NCI-H146 (cell line): ENCODE measurements around the gene PPP1R36.
"Not testable (repeated sequence)": the region's sequence is repeated elsewhere in the genome, so short reads cannot be mapped to it uniquely, and the experiment has no call there.

Source experiments
- DNase-seq: peaks from one replicate; lab custom pipeline; 2025; lab: John Stamatoyannopoulos, UW

Gene PPP1R36

DNA sequence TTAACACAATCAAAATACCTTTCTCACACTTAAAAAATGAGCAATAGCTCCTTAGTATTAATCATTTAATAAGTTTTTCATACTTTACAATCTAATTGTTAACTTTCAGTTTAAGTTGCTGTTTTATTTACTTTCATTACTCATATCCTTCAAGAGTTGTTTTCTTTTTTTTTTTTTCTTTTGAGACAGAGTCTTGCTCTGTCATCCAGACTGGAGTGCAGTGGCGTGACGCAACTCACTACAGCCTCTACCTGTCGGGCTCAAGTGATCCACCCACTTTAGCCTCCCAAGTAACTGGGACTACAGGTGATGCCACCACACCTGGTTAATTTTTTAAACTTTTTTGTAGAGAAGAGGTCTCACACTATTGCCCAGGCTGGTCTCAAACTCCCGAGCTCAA, 29.1 kb upstream of the PPP1R36 start:
- no peak for DNase-seq

DNA sequence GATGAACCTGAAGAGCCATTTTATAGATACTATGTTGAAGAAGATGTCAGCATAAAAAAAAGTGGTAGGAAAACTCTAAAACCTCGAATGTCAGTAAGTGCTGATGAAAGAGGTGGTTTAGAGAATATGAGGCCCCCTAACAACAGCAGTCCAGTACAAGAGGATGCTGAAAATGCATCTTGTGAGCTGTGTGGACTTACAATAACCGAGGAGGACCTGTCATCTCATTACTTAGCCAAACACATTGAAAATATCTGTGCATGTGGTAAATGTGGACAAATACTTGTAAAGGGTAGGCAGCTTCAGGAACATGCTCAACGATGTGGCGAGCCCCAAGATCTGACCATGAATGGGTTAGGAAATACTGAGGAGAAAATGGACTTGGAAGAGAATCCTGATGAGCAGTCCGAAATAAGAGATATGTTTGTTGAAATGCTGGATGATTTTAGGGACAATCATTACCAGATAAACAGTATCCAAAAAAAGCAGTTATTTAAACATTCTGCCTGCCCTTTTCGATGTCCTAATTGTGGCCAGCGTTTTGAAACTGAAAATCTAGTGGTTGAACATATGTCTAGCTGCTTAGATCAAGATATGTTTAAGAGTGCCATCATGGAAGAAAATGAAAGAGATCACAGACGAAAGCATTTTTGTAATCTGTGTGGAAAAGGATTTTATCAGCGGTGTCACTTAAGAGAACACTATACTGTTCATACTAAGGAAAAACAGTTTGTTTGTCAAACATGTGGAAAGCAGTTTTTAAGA, 27.0 kb upstream of the PPP1R36 start:
- no peak for DNase-seq

DNA sequence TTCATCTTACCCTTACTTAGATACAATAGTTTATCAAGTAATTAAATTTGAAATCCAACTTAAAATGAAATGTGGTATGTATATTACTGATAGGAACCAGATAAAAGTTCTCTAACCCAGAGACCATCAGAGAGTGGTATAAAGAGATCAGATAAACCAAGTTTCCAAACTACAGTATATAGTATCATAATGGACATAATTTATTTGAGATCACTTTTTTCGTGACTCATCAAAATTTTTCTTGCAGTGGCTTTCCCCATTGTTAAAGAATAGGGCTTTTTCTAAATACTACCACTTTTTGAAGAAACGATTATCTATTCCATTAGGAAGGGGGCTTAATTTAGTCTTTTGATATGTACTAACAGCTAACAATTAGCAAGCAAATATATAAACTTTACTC, 24.4 kb upstream of the PPP1R36 start:
- no peak for DNase-seq

DNA sequence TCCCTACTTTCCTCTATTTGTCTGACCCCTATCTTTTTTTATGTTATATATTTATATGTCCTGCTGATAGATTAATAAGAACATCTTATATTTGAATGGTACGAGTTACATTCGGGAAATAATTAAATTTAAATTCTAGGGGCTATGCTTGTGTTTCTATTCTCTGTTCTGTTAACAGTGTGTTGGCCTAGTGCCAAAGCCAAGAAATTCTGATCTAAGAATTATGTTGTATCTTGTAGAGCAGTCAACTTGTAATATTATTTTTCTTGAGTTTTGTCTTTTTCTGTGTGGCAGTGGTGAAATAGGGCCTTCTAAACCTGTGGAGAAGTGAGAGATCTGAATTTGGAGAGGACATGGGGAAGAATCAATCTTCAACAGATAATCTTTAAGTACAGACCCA, 18.2 kb upstream of the PPP1R36 start:
- DNase-seq = no peak

DNA sequence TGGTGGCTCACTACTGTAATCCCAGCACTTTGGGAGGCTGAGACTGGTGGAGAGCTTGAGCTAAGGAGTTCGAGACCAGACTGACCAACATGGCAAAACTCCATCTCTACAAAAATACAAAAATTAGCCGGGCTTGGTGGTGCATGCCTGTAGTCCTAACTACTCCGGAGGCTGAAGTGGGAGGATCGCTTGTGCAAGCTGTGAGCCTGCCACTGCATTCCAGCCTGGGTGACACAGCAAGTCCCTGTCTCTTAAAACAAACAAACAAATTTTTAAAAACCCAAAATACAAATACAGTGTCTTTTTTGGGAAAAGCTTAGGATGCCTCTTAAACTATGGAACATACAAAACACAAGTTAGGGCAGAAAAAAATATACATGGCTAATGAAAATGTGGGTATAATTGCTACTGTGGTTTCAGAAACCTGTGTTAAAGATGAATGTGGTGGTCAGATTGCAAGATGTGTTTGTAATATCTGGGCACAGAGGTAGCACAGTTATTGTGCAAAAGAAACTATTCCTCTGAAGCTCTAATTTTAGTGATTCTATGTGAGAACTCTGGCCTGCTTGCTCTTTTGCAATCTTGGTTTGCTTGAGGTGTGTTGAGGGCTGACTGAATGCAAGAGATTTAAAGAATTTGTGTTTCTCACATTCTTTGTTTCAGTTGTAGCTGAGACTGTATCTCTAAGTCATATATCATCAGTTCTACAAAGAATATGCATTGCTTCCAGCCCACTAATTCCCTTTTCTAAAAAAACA, 13.1 kb upstream of the PPP1R36 start:
- no peak for DNase-seq

DNA sequence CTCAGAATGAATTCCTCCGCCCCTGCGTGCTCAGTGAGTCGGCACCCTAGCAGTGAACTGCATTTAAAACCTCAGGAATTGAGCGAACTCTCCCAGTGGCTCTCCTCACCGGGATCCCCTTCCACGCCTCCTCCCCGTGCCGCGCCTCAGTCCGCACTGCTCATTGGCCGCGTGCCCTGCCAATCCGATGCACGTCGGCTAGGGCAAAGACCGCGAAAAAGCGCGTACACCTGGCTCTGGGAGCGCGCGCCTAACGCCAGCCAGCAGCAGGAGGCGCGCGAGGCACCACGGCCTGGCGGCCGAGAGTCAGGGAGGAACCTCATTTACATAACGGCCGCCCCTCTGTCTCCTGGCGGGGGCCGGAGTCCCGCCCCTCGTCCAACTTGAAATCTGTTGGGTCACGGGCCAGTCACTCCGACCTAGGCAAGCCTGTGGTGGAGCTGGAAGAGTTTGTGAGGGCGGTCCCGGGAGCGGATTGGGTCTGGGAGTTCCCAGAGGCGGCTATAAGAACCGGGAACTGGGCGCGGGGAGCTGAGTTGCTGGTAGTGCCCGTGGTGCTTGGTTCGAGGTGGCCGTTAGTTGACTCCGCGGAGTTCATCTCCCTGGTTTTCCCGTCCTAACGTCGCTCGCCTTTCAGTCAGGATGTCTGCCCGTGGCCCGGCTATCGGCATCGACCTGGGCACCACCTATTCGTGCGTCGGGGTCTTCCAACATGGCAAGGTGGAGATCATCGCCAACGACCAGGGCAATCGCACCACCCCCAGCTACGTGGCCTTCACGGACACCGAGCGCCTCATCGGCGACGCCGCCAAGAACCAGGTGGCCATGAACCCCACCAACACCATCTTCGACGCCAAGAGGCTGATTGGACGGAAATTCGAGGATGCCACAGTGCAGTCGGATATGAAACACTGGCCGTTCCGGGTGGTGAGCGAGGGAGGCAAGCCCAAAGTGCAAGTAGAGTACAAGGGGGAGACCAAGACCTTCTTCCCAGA, 9.3 kb upstream of the PPP1R36 start, which contains the start of gene HSPA2:
Gene HSPA2 (plus strand): TSS at position 534 of the 995 bp plus-strand sequence. CDS start 109 bp downstream, at position 643.
- DNase-seq = no peak

DNA sequence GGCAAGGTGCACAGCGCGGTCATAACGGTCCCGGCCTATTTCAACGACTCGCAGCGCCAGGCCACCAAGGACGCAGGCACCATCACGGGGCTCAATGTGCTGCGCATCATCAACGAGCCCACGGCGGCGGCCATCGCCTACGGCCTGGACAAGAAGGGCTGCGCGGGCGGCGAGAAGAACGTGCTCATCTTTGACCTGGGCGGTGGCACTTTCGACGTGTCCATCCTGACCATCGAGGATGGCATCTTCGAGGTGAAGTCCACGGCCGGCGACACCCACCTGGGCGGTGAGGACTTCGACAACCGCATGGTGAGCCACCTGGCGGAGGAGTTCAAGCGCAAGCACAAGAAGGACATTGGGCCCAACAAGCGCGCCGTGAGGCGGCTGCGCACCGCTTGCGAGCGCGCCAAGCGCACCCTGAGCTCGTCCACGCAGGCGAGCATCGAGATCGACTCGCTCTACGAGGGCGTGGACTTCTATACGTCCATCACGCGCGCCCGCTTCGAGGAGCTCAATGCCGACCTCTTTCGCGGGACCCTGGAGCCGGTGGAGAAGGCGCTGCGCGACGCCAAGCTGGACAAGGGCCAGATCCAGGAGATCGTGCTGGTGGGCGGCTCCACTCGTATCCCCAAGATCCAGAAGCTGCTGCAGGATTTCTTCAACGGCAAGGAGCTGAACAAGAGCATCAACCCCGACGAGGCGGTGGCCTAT, 8.3 kb upstream of the PPP1R36 start:
- DNase-seq = no peak

DNA sequence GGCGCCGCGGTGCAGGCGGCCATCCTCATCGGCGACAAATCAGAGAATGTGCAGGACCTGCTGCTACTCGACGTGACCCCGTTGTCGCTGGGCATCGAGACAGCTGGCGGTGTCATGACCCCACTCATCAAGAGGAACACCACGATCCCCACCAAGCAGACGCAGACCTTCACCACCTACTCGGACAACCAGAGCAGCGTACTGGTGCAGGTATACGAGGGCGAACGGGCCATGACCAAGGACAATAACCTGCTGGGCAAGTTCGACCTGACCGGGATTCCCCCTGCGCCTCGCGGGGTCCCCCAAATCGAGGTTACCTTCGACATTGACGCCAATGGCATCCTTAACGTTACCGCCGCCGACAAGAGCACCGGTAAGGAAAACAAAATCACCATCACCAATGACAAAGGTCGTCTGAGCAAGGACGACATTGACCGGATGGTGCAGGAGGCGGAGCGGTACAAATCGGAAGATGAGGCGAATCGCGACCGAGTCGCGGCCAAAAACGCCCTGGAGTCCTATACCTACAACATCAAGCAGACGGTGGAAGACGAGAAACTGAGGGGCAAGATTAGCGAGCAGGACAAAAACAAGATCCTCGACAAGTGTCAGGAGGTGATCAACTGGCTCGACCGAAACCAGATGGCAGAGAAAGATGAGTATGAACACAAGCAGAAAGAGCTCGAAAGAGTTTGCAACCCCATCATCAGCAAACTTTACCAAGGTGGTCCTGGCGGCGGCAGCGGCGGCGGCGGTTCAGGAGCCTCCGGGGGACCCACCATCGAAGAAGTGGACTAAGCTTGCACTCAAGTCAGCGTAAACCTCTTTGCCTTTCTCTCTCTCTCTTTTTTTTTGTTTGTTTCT, 7.6 kb upstream of the PPP1R36 start:
- DNase-seq = no peak

DNA sequence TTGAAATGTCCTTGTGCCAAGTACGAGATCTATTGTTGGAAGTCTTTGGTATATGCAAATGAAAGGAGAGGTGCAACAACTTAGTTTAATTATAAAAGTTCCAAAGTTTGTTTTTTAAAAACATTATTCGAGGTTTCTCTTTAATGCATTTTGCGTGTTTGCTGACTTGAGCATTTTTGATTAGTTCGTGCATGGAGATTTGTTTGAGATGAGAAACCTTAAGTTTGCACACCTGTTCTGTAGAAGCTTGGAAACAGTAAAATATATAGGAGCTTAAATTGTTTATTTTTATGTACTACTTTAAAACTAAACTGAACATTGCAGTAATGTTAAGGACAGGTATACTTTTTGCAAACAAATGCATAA, 6.9 kb upstream of the PPP1R36 start:
- DNase-seq = no peak

DNA sequence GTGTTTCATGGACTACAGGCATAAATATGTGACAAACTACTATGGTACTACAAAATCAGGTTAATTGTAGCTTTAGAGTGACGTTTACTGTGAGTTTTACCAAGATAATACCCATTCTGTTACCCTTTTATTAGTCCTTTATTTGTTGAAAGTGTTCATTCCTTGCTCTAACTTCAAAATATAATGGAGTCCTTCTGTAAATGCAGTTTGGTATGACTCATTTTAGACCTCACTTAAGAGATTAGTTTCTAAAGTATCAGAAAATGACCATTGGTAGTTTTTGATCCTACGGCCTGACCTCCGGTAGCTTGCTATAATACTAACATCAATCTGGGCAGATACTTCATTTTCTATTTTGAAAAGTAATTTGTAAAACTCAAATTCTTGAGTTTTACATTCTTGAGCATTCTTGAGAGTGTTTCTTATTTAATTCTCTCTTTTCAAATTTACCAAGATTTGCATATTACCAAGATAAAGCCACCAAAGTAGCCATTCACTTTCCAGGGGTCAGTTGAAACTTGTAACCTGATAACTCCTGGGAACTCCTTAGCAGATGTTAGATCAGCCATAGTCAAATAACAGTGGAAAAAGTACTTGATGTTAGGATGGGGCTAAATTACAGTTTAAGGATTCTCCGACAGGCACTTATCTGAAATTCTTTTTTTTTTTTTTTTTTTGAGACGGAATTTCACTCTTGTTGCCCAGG, 5.0 kb upstream of the PPP1R36 start:
- no peak for DNase-seq

DNA sequence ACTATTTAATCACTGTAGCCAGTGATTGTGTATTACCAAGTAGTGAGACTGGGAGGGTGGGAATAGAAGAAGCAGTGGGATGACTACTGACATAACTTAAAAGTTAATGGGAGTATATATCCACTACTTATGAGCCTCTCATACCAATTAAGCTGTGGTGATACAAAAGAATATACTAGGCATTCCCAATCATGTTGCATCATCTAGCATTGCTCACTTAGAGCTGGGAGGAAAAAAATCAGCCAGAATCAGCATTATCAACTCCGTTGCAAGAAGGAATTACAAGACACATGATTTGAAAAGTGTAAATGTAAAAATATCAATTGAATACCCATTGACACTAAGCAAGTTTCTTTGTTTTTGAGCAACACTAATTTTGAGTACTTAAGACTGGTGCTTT, 745 bp upstream of the PPP1R36 start:
- DNase-seq = no peak

DNA sequence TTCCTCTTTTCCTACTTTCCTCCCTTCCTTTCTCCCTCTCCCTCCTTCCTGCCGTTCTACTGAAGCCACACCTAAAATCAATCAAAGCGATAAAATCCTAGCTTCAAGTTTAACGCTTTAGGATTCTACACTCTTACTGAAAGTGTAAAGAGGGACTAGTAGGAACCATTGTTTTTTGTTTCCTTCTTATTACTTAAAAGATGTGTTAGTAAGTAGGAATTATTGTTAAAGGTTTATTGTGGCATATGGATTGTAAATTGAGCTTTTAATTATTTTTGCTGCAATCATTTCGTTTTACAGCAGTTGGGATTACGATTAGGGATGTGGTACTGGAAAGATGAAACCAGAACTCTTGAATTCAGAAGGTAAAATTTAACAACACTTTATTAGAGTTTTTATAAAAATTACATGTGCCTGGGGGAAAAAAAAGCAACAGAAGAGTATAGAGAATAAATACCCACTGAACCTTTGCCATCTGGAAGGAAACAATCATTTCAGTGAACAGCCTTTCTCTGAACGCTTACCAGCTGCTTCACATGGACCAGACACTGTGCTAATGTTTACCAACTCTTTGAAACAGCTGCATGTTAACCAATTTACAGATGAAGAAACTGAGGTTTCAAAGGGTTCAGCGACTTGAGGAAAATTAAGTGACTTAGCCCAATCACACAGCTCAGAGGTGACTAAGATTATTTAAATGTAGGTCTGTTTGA, 1.0 kb downstream of the PPP1R36 start:
- DNase-seq = peak; percentile 65

DNA sequence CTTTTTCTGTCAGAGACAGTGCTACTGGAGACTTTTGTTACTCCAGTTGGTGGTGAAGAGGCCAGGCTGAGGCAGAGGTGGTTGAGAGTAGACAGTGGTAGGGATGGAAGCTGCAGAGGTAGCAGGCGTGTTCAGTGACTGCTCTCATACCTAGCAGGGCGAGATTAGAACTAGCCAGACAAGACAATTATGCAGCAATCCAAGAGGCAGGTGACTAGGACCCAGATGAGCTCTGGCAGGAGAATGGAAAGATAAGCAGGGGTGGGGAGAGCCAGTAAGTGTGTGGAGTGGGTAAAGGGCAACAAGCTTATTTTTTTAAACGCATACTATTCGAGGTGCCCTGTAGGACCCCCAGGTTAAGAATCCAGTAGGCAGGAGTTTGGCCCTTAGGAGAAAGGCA, 4.8 kb downstream of the PPP1R36 start:
- DNase-seq = no peak

DNA sequence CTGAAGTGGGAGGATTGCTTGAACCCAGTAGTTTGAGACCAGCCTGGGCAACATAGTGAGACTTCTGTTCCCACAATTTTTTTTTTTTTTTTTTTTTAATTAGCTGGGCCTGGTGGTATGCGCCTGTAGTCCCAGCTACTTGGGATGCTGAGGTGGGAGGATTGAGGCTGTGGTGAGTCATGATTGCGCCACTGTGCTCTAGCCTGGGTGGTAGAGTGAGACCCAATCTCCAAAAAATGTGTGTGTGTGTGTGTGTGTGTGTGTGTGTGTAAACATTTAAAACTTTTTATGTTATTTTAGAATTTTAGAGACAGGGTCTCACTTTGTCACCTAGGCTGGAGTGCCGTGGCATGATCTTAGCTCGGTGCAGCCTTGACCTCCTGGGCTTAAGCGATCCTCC, 6.8 kb downstream of the PPP1R36 start:
- no peak for DNase-seq

DNA sequence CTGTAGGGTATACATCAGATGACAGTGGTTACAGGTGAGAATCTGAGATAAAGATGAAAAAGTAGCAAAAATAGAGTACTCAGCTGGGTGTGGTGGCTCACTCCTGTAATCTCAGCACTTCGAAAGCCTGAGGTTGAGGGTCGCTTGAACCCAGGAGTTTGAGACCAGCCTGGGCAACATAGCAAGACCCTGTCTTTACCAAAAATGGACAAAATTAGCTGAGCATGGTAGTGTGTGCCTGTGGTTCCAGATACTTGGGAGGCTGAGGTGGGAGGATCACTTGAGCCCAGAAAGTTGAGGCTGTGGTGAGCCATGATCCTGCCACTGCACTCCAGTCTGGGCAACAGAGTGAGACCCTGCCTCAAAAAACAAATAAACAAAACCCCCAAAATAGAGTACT, 8.5 kb downstream of the PPP1R36 start:
- not testable (repeated sequence) for DNase-seq

DNA sequence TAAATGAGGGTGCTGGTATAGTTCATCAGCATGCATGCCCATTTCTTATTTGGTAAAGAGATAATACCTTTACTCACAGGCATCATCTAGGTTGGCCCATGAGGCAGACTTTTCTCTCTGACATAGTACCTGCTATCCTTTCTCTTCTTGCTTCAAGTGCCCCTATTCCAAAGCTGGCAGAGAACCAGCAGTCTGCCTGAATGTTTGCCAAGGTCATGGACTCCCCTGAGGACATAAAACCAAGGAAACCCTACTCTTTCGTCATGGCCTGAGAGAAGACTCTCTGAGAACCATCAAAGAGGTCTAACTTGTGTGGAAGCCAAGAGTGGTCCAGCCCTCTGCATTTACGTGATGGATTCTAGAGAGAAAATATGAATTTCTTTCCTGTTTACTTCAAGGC, 11.9 kb downstream of the PPP1R36 start:
- no peak for DNase-seq

DNA sequence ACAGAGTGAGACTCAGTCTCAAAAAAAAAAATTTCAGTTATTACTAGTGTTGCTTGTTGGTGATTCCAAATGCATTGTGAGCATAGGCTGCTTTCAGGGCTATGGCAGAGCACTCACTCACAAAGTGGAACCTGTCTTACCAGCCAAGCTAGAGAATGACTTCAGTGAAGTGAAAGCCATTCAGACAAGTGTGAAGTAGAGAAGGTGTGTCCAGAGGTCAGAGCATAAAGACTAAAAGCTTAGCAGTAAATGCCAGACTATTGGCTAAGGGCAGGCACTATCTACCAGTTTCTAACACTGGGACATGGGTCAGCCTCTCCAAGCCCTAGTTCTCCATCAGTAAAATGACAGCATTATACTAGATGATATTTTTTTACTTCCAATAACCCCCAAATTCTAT, 12.7 kb downstream of the PPP1R36 start:
- no peak for DNase-seq

DNA sequence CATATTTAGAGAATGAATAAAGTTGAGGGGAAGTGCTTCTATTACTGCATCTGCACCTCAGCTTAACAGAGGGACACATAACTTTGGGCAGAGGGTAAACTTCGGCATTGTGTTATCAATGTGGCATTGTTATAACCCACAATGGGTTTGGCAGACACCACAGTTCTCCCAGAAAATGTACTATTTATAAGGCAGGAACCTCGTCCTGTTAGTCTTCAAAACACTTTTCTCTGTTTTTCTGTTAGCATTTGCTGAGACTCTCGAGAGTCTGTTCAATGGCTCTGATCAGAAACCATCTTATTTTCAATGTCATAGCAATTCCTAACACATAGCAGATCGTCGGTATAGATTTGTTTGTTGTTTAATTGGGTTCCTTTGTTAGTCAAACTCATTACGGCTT, 13.9 kb downstream of the PPP1R36 start:
- DNase-seq = no peak

DNA sequence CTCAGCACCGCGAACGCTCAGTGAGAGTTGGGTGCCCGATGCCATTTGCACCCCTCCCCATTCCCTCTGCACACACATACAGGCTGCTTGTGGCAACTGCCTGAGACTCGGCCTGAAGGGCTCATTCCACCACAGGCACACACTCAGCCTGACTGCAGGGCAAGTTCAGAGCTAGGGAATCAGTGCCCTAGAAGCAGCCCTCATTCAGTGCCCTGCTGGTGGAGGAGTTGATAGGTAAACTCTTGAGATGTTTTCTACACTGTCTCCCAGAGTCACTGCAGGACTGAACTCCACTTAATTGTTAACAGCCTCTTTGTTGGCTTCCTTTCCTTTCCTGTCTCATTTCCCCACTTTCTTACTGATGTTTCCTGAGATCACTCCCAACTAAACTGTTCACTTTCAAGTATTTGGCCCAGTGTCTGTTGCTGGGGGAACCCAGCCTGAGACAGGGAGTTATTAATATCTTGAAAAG, 16.9 kb downstream of the PPP1R36 start:
- no peak for DNase-seq
